Measurements from ENCODE around the gene GTPBP4. TPM values are rescaled to one million over a fixed set of nuclear protein-coding genes. Genes with fewer than 3 reads are reported as not detected.

The GTPBP4 gene
- total RNA-seq, 1 experiment from 2014 or later = 111 TPM

- Histone ChIP-seq H3K36me3 (ENCODE audit: control insufficient read depth in 1 of 2, insufficient read depth in 2 of 2, low read length in 2 of 2) (no peaks in the 10 kb centered on the region), H3K79me2 (ENCODE audit: insufficient read depth, low read length) (no peaks in the 10 kb centered on the region), H2AFZ (ENCODE audit: low read depth, low read length, poor library complexity, severe bottlenecking) (no peak overlapping the region), H3K9ac (ENCODE audit: low read length) (no peak overlapping the region), H3K9me3 (ENCODE audit: control insufficient read depth in 1 of 2, insufficient read depth in 1 of 2, low read depth in 1 of 2, low read length in 2 of 2) (no peaks in the 10 kb centered on the region), H3K4me3 (replicated peaks in 1 of 2; ENCODE audit: low read depth in 1 of 2, low read length in 2 of 2) (no peak overlapping the region), H3K4me1 (ENCODE audit: control insufficient read depth in 1 of 2, insufficient read depth in 2 of 2, low read length in 2 of 2) (no peaks in the 10 kb centered on the region), H3K27me3 (ENCODE audit: insufficient read depth, low read length) (peaks cover 6% of the 10 kb centered on the region), H3K9me2 (ENCODE audit: insufficient read depth) (no peaks in the 10 kb centered on the region), H3K27ac (ENCODE audit: low read depth, low read length) (no peak overlapping the region), H3K4me2 (ENCODE audit: low read length) (no peak overlapping the region), H4K20me1 (ENCODE audit: insufficient read depth) (no peaks in the 10 kb centered on the region)
- ChIA-PET CTCF (no interaction called here), POLR2A (no interaction called here), RAD21 (ENCODE audit: low non-redundant PET in 1 of 2, low total read pairs in 2 of 2, uncharacterized antibody in 2 of 2, unreplicated experiment in 2 of 2) (no interaction called here)
- intact Hi-C loops (cut with micrococcal nuclease) = no loop called here
- DNase-seq (ENCODE audit: low read depth, low spot score) (no peak), ATAC-seq (no peak)
- TF ChIP-seq CEBPB (IDR thresholded peaks at IDR 0.05; ENCODE audit: low read depth) = no peak
- TF ChIP-seq, protein P1, sequence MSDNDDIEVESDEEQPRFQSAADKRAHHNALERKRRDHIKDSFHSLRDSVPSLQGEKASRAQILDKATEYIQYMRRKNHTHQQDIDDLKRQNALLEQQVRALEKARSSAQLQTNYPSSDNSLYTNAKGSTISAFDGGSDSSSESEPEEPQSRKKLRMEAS (IDR thresholded peaks at IDR 0.05) = no peak
- no peak for TF ChIP-seq SRF (IDR thresholded peaks at IDR 0.05; ENCODE audit: low read depth)
- no peak for TF ChIP-seq ZNF274 (IDR thresholded peaks at IDR 0.05; ENCODE audit: low read depth, low read length)
- TF ChIP-seq POLR2A (IDR thresholded peaks at IDR 0.05; ENCODE audit: borderline replicate concordance, extremely low read depth, insufficient read depth, insufficient read length) = no peak
- TF ChIP-seq SIN3A (IDR thresholded peaks at IDR 0.05; ENCODE audit: low read depth) = no peak
- no peak for TF ChIP-seq POLR2AphosphoS5 (IDR thresholded peaks at IDR 0.05; ENCODE audit: low read depth, low read length)
- no peak for TF ChIP-seq JUND (IDR thresholded peaks at IDR 0.05)
- no peak for TF ChIP-seq TCF7L2 (IDR thresholded peaks at IDR 0.05; ENCODE audit: borderline replicate concordance, extremely low read depth, insufficient read depth, insufficient read length)
- no peak for TF ChIP-seq YY1 (IDR thresholded peaks at IDR 0.05; ENCODE audit: extremely low read depth, insufficient replicate concordance, low read depth, low read length)
- no peak for TF ChIP-seq EZH2phosphoT487 (IDR thresholded peaks at IDR 0.05; ENCODE audit: borderline replicate concordance)
- TF ChIP-seq CBX3 (IDR thresholded peaks at IDR 0.05; ENCODE audit: low read depth) = no peak
- TF ChIP-seq, protein P2, sequence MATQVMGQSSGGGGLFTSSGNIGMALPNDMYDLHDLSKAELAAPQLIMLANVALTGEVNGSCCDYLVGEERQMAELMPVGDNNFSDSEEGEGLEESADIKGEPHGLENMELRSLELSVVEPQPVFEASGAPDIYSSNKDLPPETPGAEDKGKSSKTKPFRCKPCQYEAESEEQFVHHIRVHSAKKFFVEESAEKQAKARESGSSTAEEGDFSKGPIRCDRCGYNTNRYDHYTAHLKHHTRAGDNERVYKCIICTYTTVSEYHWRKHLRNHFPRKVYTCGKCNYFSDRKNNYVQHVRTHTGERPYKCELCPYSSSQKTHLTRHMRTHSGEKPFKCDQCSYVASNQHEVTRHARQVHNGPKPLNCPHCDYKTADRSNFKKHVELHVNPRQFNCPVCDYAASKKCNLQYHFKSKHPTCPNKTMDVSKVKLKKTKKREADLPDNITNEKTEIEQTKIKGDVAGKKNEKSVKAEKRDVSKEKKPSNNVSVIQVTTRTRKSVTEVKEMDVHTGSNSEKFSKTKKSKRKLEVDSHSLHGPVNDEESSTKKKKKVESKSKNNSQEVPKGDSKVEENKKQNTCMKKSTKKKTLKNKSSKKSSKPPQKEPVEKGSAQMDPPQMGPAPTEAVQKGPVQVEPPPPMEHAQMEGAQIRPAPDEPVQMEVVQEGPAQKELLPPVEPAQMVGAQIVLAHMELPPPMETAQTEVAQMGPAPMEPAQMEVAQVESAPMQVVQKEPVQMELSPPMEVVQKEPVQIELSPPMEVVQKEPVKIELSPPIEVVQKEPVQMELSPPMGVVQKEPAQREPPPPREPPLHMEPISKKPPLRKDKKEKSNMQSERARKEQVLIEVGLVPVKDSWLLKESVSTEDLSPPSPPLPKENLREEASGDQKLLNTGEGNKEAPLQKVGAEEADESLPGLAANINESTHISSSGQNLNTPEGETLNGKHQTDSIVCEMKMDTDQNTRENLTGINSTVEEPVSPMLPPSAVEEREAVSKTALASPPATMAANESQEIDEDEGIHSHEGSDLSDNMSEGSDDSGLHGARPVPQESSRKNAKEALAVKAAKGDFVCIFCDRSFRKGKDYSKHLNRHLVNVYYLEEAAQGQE (IDR thresholded peaks at IDR 0.05; ENCODE audit: low read depth) = no peak
- TF ChIP-seq ZBTB33 (IDR thresholded peaks at IDR 0.05; ENCODE audit: extremely low read depth, insufficient replicate concordance, low read length) = no peak
- TF ChIP-seq RAD21 (IDR thresholded peaks at IDR 0.05; ENCODE audit: low read depth) = no peak
- no peak for TF ChIP-seq EZH2 (IDR thresholded peaks at IDR 0.05)
- TF ChIP-seq FOSL1 (IDR thresholded peaks at IDR 0.05; ENCODE audit: low read depth) = no peak
- TF ChIP-seq ZFX (IDR thresholded peaks at IDR 0.05) = no peak
- no peak for TF ChIP-seq CTCF (IDR thresholded peaks at IDR 0.05 in 2 of 3, conservative IDR thresholded peaks at IDR 0.05 in 1 of 3; ENCODE audit: borderline replicate concordance in 1 of 3, insufficient read depth in 1 of 3, low read depth in 2 of 3, low read length in 2 of 3)
- TF ChIP-seq EGR1 (IDR thresholded peaks at IDR 0.05; ENCODE audit: low read depth) = no peak
- BruUV-seq (replicated peaks) = no TSS peak
These were observed 42.5 kb upstream of the GTPBP4 start for GRCh38 chr10:945778-946177.
